DOHH2 (cell line): ENCODE results near the gene PALLD.

Source experiments
- CTCF ChIP-seq: fragments of 200-600 bp; sonication (generic); IDR thresholded peaks from one replicate; pipeline ENCODE4 v1.5.1; 2014; ENCODE audit warnings: antibody characterized with exemption, mild to moderate bottlenecking, low read depth, low read length; ENCODE audit not compliant: poor library complexity, severe bottlenecking
- EZH2phosphoT487 ChIP-seq: fragments of 200-600 bp; sonication (generic); IDR thresholded peaks from 2 replicates; pipeline ENCODE4 v1.6.1; 2017; ENCODE audit warnings: borderline replicate concordance, mild to moderate bottlenecking, antibody characterized with exemption, low read length, moderate library complexity, mixed read lengths

GRCh38 chr4:168891688-168892087 lies 394.8 kb downstream of the PALLD start:
- TF ChIP-seq CTCF (no peak), EZH2phosphoT487 (no peak)
